Hepatocyte (in vitro differentiated cells): Measurements from ENCODE around the gene FBXO47. TPM values are rescaled to one million over a fixed set of nuclear protein-coding genes. Genes with fewer than 3 reads are reported as not detected.

Source experiments
- DNase-seq: peaks from one replicate; pipeline ENCODE4 v3.0.0-alpha.2; 2016; ENCODE audit warnings: low spot score
- H2AFZ ChIP-seq: fragments of 200-600 bp; sonication (generic); 2 replicates; pipeline ENCODE4 v1.6.0; 2016; ENCODE audit warnings: antibody characterized with exemption, mild to moderate bottlenecking
- H3K27ac ChIP-seq: fragments of 200-600 bp; sonication (generic); 2 replicates; pipeline ENCODE4 v1.5.1; 2016; ENCODE audit warnings: mild to moderate bottlenecking
- H3K27me3 ChIP-seq: fragments of 200-600 bp; sonication (generic); 2 replicates; pipeline ENCODE4 v1.6.1; 2016
- H3K36me3 ChIP-seq: fragments of 200-600 bp; sonication (generic); replicated peaks from 2 replicates; pipeline ENCODE4 v1.5.1; 2016; ENCODE audit warnings: low read depth; ENCODE audit not compliant: insufficient read depth
- H3K4me1 ChIP-seq: fragments of 200-600 bp; sonication (generic); 2 replicates; pipeline ENCODE4 v1.5.1; 2016; ENCODE audit warnings: mild to moderate bottlenecking, moderate library complexity; ENCODE audit not compliant: insufficient read depth
- H3K4me2 ChIP-seq: fragments of 200-600 bp; sonication (generic); 2 replicates; pipeline ENCODE4 v1.6.0; 2016
- H3K4me3 ChIP-seq: fragments of 200-600 bp; sonication (generic); 2 replicates; pipeline ENCODE4 v1.5.1; 2016; ENCODE audit warnings: mild to moderate bottlenecking
- H3K79me2 ChIP-seq: fragments of 200-600 bp; sonication (generic); 2 replicates; pipeline ENCODE4 v1.6.0; 2017; ENCODE audit warnings: mild to moderate bottlenecking
- H3K9me2 ChIP-seq: fragments of 200-600 bp; sonication (generic); replicated peaks from 2 replicates; pipeline ENCODE4 v1.6.0; 2017; ENCODE audit warnings: mild to moderate bottlenecking; ENCODE audit not compliant: insufficient read depth
- H3K9me3 ChIP-seq: fragments of 200-600 bp; sonication (generic); 2 replicates; pipeline ENCODE4 v1.5.1; 2016; ENCODE audit warnings: low read depth, mild to moderate bottlenecking
- H4K20me1 ChIP-seq: fragments of 200-600 bp; sonication (generic); 2 replicates; pipeline ENCODE4 v1.6.0; 2016; ENCODE audit warnings: mild to moderate bottlenecking; ENCODE audit not compliant: insufficient read depth, poor library complexity, severe bottlenecking
- EZH2 ChIP-seq: fragments of 200-600 bp; sonication (generic); IDR thresholded peaks from 2 replicates; pipeline ENCODE4 v1.6.1; 2016; ENCODE audit warnings: antibody characterized with exemption, mild to moderate bottlenecking, borderline replicate concordance
- EZH2phosphoT487 ChIP-seq: fragments of 200-600 bp; sonication (generic); IDR thresholded peaks from one replicate; pipeline ENCODE4 v1.6.1; 2018; ENCODE audit warnings: antibody characterized with exemption, mild to moderate bottlenecking, low read depth, moderate library complexity; ENCODE audit not compliant: unreplicated experiment, severe bottlenecking
- WGBS: methylation state at CpG from one replicate; pipeline ENCODE4 v1.1.6; 2016; ENCODE audit warnings: low lambda C conversion rate; ENCODE audit errors: missing lambda C conversion rate; 5-methylcytosine and 5-hydroxymethylcytosine counted together
- polyA plus RNA-seq: library from polyadenylated mRNA; unstranded; fragments of >200 nt; fragmentation: Nextera tagmentation; extraction: Ambion mirVana; gene quantifications from 2 replicates; pipeline ENCODE4 v1.2.1, GENCODE V29; 2016
- total RNA-seq: library from RNA; depleted of rRNA; stranded (reverse); fragments of >200 nt; gene quantifications from 2 replicates; pipeline ENCODE4 v1.2.3, GENCODE V29; 2014
- TF ChIP-seq, protein P1 (sequence below): fragments of 200-600 bp; sonication (generic); IDR thresholded peaks from 2 replicates; pipeline ENCODE4 v1.5.1; 2016; ENCODE audit warnings: antibody characterized with exemption, mild to moderate bottlenecking; ENCODE audit not compliant: poor library complexity

The FBXO47 gene, protein sequence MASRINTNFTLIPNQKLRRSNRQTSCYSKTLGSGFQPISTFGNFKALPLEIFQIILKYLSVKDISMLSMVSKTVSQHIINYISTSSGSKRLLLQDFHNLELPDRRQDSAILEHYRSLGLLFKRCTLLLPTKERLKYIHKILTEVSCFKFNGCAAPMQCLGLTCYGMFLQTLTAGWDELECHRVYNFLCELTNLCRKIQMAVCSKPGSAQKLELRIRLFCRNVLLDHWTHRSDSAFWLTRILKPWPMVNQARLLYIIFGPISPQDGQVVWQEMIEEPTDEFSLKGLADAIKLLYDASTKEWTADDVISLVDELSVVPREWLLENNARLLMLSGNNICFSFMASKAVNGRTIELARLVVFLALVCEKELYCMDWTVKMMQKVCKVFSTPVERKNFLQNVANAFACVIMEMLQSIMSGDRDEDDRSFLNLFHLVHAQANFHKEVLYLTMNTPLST
- total RNA-seq (not detected in 2 replicates), polyA plus RNA-seq (not detected in 2 replicates)

GRCh38 chr17:38967290-38967738, at the start of gene FBXO47:
TSS of gene FBXO47 (minus strand) at chr17:38967403. CDS start at chr17:38963025, 4,378 bp downstream.
- TF ChIP-seq EZH2phosphoT487 (no peak), EZH2 (no peak)
- TF ChIP-seq, protein P1, sequence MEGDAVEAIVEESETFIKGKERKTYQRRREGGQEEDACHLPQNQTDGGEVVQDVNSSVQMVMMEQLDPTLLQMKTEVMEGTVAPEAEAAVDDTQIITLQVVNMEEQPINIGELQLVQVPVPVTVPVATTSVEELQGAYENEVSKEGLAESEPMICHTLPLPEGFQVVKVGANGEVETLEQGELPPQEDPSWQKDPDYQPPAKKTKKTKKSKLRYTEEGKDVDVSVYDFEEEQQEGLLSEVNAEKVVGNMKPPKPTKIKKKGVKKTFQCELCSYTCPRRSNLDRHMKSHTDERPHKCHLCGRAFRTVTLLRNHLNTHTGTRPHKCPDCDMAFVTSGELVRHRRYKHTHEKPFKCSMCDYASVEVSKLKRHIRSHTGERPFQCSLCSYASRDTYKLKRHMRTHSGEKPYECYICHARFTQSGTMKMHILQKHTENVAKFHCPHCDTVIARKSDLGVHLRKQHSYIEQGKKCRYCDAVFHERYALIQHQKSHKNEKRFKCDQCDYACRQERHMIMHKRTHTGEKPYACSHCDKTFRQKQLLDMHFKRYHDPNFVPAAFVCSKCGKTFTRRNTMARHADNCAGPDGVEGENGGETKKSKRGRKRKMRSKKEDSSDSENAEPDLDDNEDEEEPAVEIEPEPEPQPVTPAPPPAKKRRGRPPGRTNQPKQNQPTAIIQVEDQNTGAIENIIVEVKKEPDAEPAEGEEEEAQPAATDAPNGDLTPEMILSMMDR = no peak
- Histone ChIP-seq H3K4me2 (peak within 1 kb of the TSS; percentile 79), H4K20me1 (no peaks in the 10 kb centered on the region), H3K79me2 (no peaks in the 10 kb centered on the region), H3K4me3 (no peak within 1 kb of the TSS), H3K9me3 (no peaks in the 10 kb centered on the region), H3K27ac (peak within 1 kb of the TSS; percentile 54), H3K27me3 (no peaks in the 10 kb centered on the region), H3K36me3 (no peaks in the 10 kb centered on the region), H3K9me2 (no peaks in the 10 kb centered on the region), H3K4me1 (no peaks in the 10 kb centered on the region), H2AFZ (peak within 1 kb of the TSS; percentile 96)
- WGBS = 28% methylated on average over 21 of the region's 21 CpGs
- peak; percentile 93 for DNase-seq

DNA sequence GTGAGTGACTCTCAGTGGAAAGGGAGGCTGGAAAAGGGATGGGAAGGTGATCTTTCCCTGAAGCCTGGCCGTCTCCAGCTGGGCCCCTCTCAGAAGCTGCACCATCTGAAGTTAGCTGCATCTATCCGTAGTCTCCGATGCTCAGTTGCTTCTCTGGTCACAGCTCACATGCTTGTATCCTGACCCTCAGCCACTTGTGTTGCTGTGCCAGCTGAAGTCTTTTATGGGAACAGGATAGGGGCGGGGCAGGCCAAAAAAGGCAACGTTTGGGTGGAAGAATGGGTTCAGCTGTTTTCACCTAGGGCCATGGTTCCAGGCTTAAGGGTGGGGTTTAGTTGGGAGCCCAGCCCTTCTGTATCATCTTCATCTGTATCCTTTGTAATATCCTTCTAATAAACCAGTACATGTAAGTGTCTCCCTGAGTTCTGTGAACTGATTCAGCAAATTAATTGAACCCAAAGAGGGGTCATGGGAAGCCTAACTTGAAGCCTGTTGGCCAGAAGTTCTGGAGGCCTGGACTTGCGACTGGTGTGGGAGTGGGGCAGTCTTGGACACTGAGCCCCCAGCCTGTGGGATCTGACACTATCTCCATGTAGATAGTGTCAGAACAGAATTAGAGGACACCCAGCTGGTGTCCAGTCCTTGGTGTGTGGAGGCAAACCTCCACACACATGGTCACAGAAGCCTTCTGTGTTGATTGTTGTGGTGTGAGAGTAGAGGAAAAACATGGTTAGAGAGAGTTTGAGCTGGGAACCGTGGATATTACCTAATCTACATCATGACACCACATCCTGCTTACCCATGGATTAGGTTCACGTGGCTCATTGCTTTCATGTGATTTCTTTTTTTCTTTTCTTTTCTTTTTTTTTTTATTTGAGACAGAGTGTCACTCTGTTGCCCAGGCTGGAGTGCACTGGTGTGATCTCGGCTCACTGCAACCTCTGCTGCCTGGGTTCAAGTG, 49.3 kb upstream of the FBXO47 start:
- no peak overlapping the region for H3K4me2 ChIP-seq
- H3K27ac ChIP-seq = no peak overlapping the region
- no peaks in the 10 kb centered on the region for H4K20me1 ChIP-seq
- DNase-seq = no peak
- H3K4me3 ChIP-seq = no peak overlapping the region
- H3K9me3 ChIP-seq = no peaks in the 10 kb centered on the region
- H2AFZ ChIP-seq = no peak overlapping the region
- peaks cover 4% of the 10 kb centered on the region for H3K4me1 ChIP-seq
- TF ChIP-seq EZH2phosphoT487 (no peak), EZH2 (no peak)
- TF ChIP-seq, protein P1 = no peak
- 69% methylated on average over 9 of the region's 9 CpGs for WGBS
- no peaks in the 10 kb centered on the region for H3K79me2 ChIP-seq
- H3K9me2 ChIP-seq = no peaks in the 10 kb centered on the region
- no peaks in the 10 kb centered on the region for H3K36me3 ChIP-seq
- no peaks in the 10 kb centered on the region for H3K27me3 ChIP-seq

GRCh38 chr17:39015546-39015935, 48.3 kb upstream of the FBXO47 start:
- no peaks in the 10 kb centered on the region for H3K36me3 ChIP-seq
- no peak overlapping the region for H2AFZ ChIP-seq
- peaks cover 4% of the 10 kb centered on the region for H3K4me1 ChIP-seq
- no peak overlapping the region for H3K27ac ChIP-seq
- H3K9me3 ChIP-seq = no peaks in the 10 kb centered on the region
- no peaks in the 10 kb centered on the region for H3K27me3 ChIP-seq
- WGBS = 96% methylated on average over 11 of the region's 11 CpGs
- no peak overlapping the region for H3K4me3 ChIP-seq
- H4K20me1 ChIP-seq = no peaks in the 10 kb centered on the region
- H3K79me2 ChIP-seq = no peaks in the 10 kb centered on the region
- no peaks in the 10 kb centered on the region for H3K9me2 ChIP-seq
- no peak for DNase-seq
- TF ChIP-seq, protein P1 = no peak
- H3K4me2 ChIP-seq = no peak overlapping the region
